K562 (cell line): ENCODE results near the gene C19orf85. TPM values are rescaled to one million over a fixed set of nuclear protein-coding genes. Genes with fewer than 3 reads are reported as not detected.

Experiments used
- JUN ChIP-seq, 2 experiments: sonication (generic) in 1 of 2; formaldehyde crosslinking in 1 of 2; IDR thresholded peaks; 2 replicates each; pipeline versions ENCODE4 v1.6.1 to v1.8.0; 2012 to 2022; ENCODE audit warnings: borderline replicate concordance in 2 of 2, mild to moderate bottlenecking in 2 of 2, improper control_type of control experiment in 1 of 2, low read depth in 1 of 2, low read length in 1 of 2, missing genetic modification reagents in 1 of 2
- POLR2H ChIP-seq: IDR thresholded peaks from 2 replicates; pipeline ENCODE4 v1.6.1; 2016; ENCODE audit warnings: missing genetic modification characterization, low read depth, mild to moderate bottlenecking, control low read depth, missing compliant biosample characterization, moderate library complexity
- RAD51 ChIP-seq: fragments of 450-650 bp; IDR thresholded peaks from 2 replicates; pipeline ENCODE4 v1.7.1; 2016; ENCODE audit warnings: low read depth, mild to moderate bottlenecking, borderline replicate concordance
- SLC30A9 ChIP-seq: fragments of 250-450 bp; sonication (Bioruptor Pico); IDR thresholded peaks from 2 replicates; pipeline ENCODE4 v1.8.0; 2022; ENCODE audit warnings: mild to moderate bottlenecking, moderate library complexity
- polyA plus RNA-seq, 8 experiments: library from polyadenylated mRNA; depleted of rRNA in 4 of 8; stranded (reverse) in 5 of 8; unstranded in 3 of 8; fragments of >200 nt; fragmentation: Nextera tagmentation in 2 of 8; fragmentation: Illumina TruSeq in 1 of 8; extraction: Ambion mirVana in 2 of 8; extraction: Trizol in 1 of 8; gene quantifications; 2 replicates each; pipeline versions ENCODE4 v1.2.1 to v1.2.3, GENCODE V29; 2011 to 2014; ENCODE audit warnings: inconsistent platforms in 1 of 8, missing spikeins in 1 of 8
- total RNA-seq, 7 experiments: library from RNA; depleted of rRNA in 6 of 7; stranded (reverse); fragments of >200 nt in 6 of 7; fragmentation: Illumina TruSeq in 2 of 7; extraction: Trizol in 2 of 7; gene quantifications; 2 replicates each; pipeline versions ENCODE4 v1.2.1 to v1.2.3, GENCODE V29; 2011 to 2021; ENCODE audit warnings: low replicate concordance in 1 of 7
- TF ChIP-seq, protein P1 (sequence below): fragments of 450-650 bp; IDR thresholded peaks from one replicate; pipeline ENCODE4 v1.6.1; 2018; ENCODE audit warnings: mild to moderate bottlenecking, moderate library complexity; ENCODE audit not compliant: partially characterized antibody
- TF ChIP-seq, protein P2 (sequence below): fragments of 450-650 bp; IDR thresholded peaks from 2 replicates; pipeline ENCODE4 v1.6.1; 2016; ENCODE audit warnings: antibody characterized with exemption

Gene C19orf85
- total and polyA plus RNA-seq, 9 of the 15 experiments (the other 6 are each of a cell fraction or from before 2014, with no cell fraction given): not detected

DNA sequence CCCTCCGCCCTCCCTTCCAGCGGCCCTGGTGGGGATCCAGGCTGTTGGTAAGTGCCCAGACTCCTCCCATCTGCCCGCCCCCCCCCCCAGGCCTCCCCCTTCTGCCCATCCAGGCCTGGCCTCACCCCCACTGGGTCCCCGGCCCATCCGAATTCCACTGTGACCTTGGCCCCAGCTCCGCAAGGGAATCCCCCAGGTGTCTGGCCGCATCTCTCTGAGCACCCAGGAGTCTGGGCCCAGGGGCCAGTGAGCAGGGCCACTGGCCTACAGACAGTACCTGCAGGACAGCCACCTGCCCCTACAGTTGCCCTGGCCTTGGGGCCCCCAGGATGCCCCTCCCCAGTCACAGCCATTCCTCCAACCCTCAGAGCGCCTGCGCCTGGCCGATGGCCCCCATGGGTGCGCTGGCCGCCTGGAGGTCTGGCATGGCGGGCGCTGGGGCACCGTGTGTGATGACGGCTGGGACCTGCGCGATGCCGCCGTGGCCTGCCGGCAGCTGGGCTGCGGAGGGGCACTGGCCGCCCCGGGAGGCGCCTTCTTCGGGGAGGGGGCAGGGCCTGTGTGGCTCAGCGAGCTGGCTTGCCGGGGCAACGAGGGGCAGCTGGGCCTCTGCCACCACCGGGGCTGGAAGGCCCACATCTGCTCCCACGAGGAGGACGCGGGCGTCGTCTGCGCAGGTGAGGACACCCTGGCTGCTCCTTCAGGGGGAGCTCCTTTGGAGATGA lies 24.6 kb upstream of the C19orf85 start (continued):
- TF ChIP-seq, protein P1, sequence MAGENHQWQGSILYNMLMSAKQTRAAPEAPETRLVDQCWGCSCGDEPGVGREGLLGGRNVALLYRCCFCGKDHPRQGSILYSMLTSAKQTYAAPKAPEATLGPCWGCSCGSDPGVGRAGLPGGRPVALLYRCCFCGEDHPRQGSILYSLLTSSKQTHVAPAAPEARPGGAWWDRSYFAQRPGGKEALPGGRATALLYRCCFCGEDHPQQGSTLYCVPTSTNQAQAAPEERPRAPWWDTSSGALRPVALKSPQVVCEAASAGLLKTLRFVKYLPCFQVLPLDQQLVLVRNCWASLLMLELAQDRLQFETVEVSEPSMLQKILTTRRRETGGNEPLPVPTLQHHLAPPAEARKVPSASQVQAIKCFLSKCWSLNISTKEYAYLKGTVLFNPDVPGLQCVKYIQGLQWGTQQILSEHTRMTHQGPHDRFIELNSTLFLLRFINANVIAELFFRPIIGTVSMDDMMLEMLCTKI: no peak
- TF ChIP-seq, protein P2, sequence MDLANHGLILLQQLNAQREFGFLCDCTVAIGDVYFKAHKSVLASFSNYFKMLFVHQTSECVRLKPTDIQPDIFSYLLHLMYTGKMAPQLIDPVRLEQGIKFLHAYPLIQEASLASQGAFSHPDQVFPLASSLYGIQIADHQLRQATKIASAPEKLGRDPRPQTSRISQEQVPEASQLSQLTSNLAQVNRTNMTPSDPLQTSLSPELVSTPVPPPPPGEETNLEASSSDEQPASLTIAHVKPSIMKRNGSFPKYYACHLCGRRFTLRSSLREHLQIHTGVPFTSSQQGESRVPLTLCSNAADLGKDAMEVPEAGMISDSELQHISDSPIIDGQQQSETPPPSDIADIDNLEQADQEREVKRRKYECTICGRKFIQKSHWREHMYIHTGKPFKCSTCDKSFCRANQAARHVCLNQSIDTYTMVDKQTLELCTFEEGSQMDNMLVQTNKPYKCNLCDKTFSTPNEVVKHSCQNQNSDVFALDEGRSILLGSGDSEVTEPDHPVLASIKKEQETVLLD: no peak
- TF ChIP-seq POLR2H (tag): no peak
- TF ChIP-seq JUN (IDR thresholded peaks at IDR 0.05; ENCODE audit: borderline replicate concordance, low read depth, low read length): no peak
- no peak for TF ChIP-seq JUN (CRISPR knock-in tag; IDR thresholded peaks at IDR 0.05; ENCODE audit: borderline replicate concordance)
- no peak for TF ChIP-seq RAD51
- TF ChIP-seq SLC30A9 (CRISPR knock-in tag): no peak
- TF ChIP-seq, all 486 proteins: peak for 3
